Activated CD4-positive, alpha-beta T cell treated with anti-CD3 and anti-CD28 coated beads for 36 hours (primary cell): Measurements from ENCODE around the gene ASTN2. TPM values are rescaled to one million over a fixed set of nuclear protein-coding genes. Genes with fewer than 3 reads are reported as not detected.

ENCODE experiments used
- ATAC-seq: fragments of 200-7000 bp; cut with Tn5 transposase; one replicate; pipeline ENCODE4 v1.10.0; 2021; ENCODE audit warnings: mild to moderate bottlenecking, moderate library complexity
- CTCF ChIA-PET: fragments of 350-600 bp; sonication (Branson Sonifier 250); formaldehyde crosslinking; loops from one replicate; lab custom pipeline; 2021; ENCODE audit warnings: antibody characterized with exemption; lab: Charles Lee
- POLR2A ChIA-PET: fragments of 350-600 bp; sonication (Branson Sonifier 250); formaldehyde crosslinking; loops from one replicate; lab custom pipeline; 2021; ENCODE audit warnings: antibody characterized with exemption, inconsistent platforms; lab: Charles Lee
- DNase-seq: peaks from one replicate; pipeline ENCODE4 v3.0.0-alpha.2; 2020
- H3K27ac Mint-ChIP-seq: one replicate; pipeline ENCODE4 v1.8.0; 2021; ENCODE audit warnings: mixed read lengths
- H3K27me3 Mint-ChIP-seq: one replicate; pipeline ENCODE4 v1.8.0; 2021; ENCODE audit warnings: mixed read lengths
- H3K36me3 Mint-ChIP-seq: one replicate; pipeline ENCODE4 v1.8.0; 2021; ENCODE audit warnings: low read depth, mixed read lengths
- H3K4me1 Mint-ChIP-seq: one replicate; pipeline ENCODE4 v1.8.0; 2021; ENCODE audit warnings: mixed read lengths
- H3K4me3 Mint-ChIP-seq: one replicate; pipeline ENCODE4 v1.8.0; 2021; ENCODE audit warnings: mild to moderate bottlenecking, moderate library complexity, mixed read lengths
- H3K9me3 Mint-ChIP-seq: one replicate; pipeline ENCODE4 v1.8.0; 2021; ENCODE audit warnings: low read depth, mixed read lengths
- intact Hi-C, 2 experiments: fragments of 100-400 bp; cut with DNase I in 1 of 2; cut with micrococcal nuclease in 1 of 2; formaldehyde crosslinking; loops; one replicate each; pipeline versions ENCODE4 v1.14.2 to v1.15.1; 2022 to 2024; cut with DNase I, micrococcal nuclease
- total RNA-seq, 2 experiments: library from RNA; stranded (reverse); gene quantifications; one replicate each; pipeline ENCODE4 v1.2.3, GENCODE V29; 2021

ASTN2 gene
- total RNA-seq, 2 experiments from 2014 or later = 3.0 to 4.2 TPM

DNA sequence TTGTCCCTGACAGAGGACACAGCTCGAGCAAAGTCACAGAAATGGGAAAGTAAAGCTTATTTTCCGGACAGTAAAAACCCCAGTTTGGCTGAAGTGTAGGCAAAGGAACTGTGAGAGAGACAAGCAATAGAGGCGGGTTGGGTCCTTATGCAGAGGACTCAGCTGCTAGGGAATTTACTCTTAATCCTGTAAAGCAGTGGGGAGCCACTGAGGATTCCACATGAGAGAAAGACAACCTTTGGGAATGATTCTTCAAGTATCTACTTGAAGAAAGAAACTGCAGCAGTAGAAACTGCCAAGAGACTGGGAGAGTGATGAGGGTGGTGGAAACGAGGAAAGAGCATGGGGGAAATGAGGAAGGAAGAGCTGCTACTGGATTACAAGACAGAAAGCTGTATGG is 20.2 kb downstream of the ASTN2 start:
- no peaks in the 10 kb centered on the region for H3K4me1 Mint-ChIP-seq
- no peak for DNase-seq
- intact Hi-C loops = no loop called here
- ChIA-PET POLR2A (no interaction called here), CTCF (no interaction called here)
- H3K27ac Mint-ChIP-seq = no peak overlapping the region
- peaks cover 2% of the 10 kb centered on the region for H3K9me3 Mint-ChIP-seq
- H3K27me3 Mint-ChIP-seq = no peaks in the 10 kb centered on the region
- no peak for ATAC-seq
- no peak overlapping the region for H3K4me3 Mint-ChIP-seq
- H3K36me3 Mint-ChIP-seq = no peaks in the 10 kb centered on the region

- Mint-ChIP-seq H3K4me1 (no peaks in the 10 kb centered on the region), H3K27ac (no peak overlapping the region), H3K4me3 (no peak overlapping the region), H3K9me3 (peaks cover 2% of the 10 kb centered on the region), H3K27me3 (no peaks in the 10 kb centered on the region), H3K36me3 (no peaks in the 10 kb centered on the region)
- intact Hi-C loops = no loop called here
- ChIA-PET CTCF (no interaction called here), POLR2A (no interaction called here)
- DNase-seq = no peak
- ATAC-seq = no peak
Measured at GRCh38 chr9:117392992-117393391, 21.9 kb downstream of the ASTN2 start.

GRCh38 chr9:117387422-117387821 is 27.4 kb downstream of the ASTN2 start:
- Mint-ChIP-seq H3K36me3 (no peaks in the 10 kb centered on the region), H3K27me3 (peaks cover 2% of the 10 kb centered on the region), H3K9me3 (peaks cover 2% of the 10 kb centered on the region), H3K27ac (no peak overlapping the region), H3K4me1 (no peaks in the 10 kb centered on the region), H3K4me3 (no peak overlapping the region)
- intact Hi-C loops = no loop called here
- ChIA-PET CTCF (no interaction called here), POLR2A (no interaction called here)
- ATAC-seq = no peak
- no peak for DNase-seq

- CTCF ChIA-PET = no interaction called here
- Mint-ChIP-seq H3K27me3 (peaks cover 2% of the 10 kb centered on the region), H3K4me1 (no peaks in the 10 kb centered on the region), H3K27ac (no peak overlapping the region), H3K4me3 (no peak overlapping the region), H3K9me3 (peaks cover 2% of the 10 kb centered on the region), H3K36me3 (no peaks in the 10 kb centered on the region)
- intact Hi-C loops = no loop called here
- POLR2A ChIA-PET = no interaction called here
- DNase-seq (no peak), ATAC-seq (no peak)
Measured at GRCh38 chr9:117379341-117379740, 35.5 kb downstream of the ASTN2 start.

- Mint-ChIP-seq H3K9me3 (peaks cover 2% of the 10 kb centered on the region), H3K27me3 (peaks cover 6% of the 10 kb centered on the region), H3K36me3 (no peaks in the 10 kb centered on the region), H3K4me3 (no peak overlapping the region), H3K27ac (no peak overlapping the region), H3K4me1 (no peaks in the 10 kb centered on the region)
- intact Hi-C loops = no loop called here
- ChIA-PET CTCF (no interaction called here), POLR2A (no interaction called here)
- ATAC-seq (no peak), DNase-seq (no peak)
Measured at GRCh38 chr9:117377046-117377445, 37.8 kb downstream of the ASTN2 start.

DNA sequence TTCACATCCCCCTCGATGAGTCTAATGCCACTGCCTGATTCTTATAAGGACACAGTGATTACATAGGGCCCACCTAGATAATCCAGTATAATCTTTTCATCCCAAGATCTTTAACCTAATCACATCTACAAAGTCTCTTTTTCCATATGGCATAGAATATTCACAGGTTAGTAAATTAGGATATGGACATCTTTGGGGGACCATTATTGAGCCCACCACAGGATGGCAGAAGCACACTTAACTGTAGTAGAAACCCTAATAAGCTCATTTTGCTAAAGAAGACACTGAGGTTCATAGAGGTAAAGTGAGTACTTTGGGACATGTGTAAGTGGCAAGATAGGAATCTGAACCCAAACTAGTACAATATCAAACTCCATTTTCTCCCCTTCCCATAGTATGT is 38.9 kb downstream of the ASTN2 start:
- no peaks in the 10 kb centered on the region for H3K4me1 Mint-ChIP-seq
- H3K27me3 Mint-ChIP-seq = peaks cover 6% of the 10 kb centered on the region
- no peak overlapping the region for H3K4me3 Mint-ChIP-seq
- no peak overlapping the region for H3K27ac Mint-ChIP-seq
- peaks cover 2% of the 10 kb centered on the region for H3K9me3 Mint-ChIP-seq
- ChIA-PET POLR2A (no interaction called here), CTCF (no interaction called here)
- intact Hi-C loops = no loop called here
- ATAC-seq (no peak), DNase-seq (no peak)
- H3K36me3 Mint-ChIP-seq = no peaks in the 10 kb centered on the region

- H3K36me3 Mint-ChIP-seq = no peaks in the 10 kb centered on the region
- ATAC-seq (no peak), DNase-seq (no peak)
- intact Hi-C loops = no loop called here
- POLR2A ChIA-PET = no interaction called here
- peaks cover 2% of the 10 kb centered on the region for H3K9me3 Mint-ChIP-seq
- CTCF ChIA-PET = no interaction called here
- no peaks in the 10 kb centered on the region for H3K4me1 Mint-ChIP-seq
- H3K27me3 Mint-ChIP-seq = peaks cover 6% of the 10 kb centered on the region
- no peak overlapping the region for H3K4me3 Mint-ChIP-seq
- H3K27ac Mint-ChIP-seq = no peak overlapping the region
Measured at GRCh38 chr9:117374076-117374725, 40.7 kb downstream of the ASTN2 start.

- H3K9me3 Mint-ChIP-seq = no peaks in the 10 kb centered on the region
- H3K4me3 Mint-ChIP-seq = no peak overlapping the region
- ChIA-PET CTCF (no interaction called here), POLR2A (no interaction called here)
- H3K27ac Mint-ChIP-seq = no peak overlapping the region
- peaks cover 4% of the 10 kb centered on the region for H3K27me3 Mint-ChIP-seq
- intact Hi-C loops = no loop called here
- no peak for DNase-seq
- no peaks in the 10 kb centered on the region for H3K36me3 Mint-ChIP-seq
- ATAC-seq = no peak
- no peaks in the 10 kb centered on the region for H3K4me1 Mint-ChIP-seq
Measured at GRCh38 chr9:117368684-117369230, 46.1 kb downstream of the ASTN2 start.

DNA sequence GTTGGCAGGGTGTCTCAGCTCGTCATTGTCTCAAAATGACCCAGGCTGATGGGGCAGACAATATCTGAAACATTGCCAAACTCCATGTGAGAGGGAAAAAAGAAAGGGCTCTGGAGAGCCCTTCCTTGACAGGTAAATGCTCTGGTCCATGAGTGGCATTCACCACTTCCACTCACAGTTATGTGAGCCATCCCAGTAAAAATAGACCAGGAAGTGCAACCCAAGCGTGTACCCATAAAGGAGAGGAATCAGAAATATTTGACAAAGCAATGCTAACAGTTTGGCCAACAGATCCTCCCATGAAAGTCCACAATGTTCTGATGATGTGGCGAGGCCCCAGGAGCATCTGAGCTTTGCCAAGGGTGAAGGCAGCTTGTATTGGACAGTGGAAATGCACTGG is 49.4 kb downstream of the ASTN2 start:
- DNase-seq (no peak), ATAC-seq (no peak)
- Mint-ChIP-seq H3K27me3 (no peaks in the 10 kb centered on the region), H3K9me3 (peaks cover 2% of the 10 kb centered on the region), H3K27ac (no peak overlapping the region), H3K4me3 (no peak overlapping the region), H3K36me3 (no peaks in the 10 kb centered on the region), H3K4me1 (no peaks in the 10 kb centered on the region)
- POLR2A ChIA-PET = no interaction called here
- CTCF ChIA-PET = interaction anchor here (1.3 kb wide), 1 partner anchor 11 kb away, joined by 3 read pairs; no protein-coding TSS in a partner anchor
- intact Hi-C loops = no loop called here

GRCh38 chr9:117363006-117363405 is 51.9 kb downstream of the ASTN2 start:
- ChIA-PET POLR2A (no interaction called here), CTCF (no interaction called here)
- no peaks in the 10 kb centered on the region for H3K27me3 Mint-ChIP-seq
- no peak for ATAC-seq
- no peaks in the 10 kb centered on the region for H3K4me1 Mint-ChIP-seq
- H3K9me3 Mint-ChIP-seq = peaks cover 2% of the 10 kb centered on the region
- no peak for DNase-seq
- no peak overlapping the region for H3K27ac Mint-ChIP-seq
- intact Hi-C loops = no loop called here
- no peaks in the 10 kb centered on the region for H3K36me3 Mint-ChIP-seq
- no peak overlapping the region for H3K4me3 Mint-ChIP-seq

- CTCF ChIA-PET = no interaction called here
- Mint-ChIP-seq H3K9me3 (peaks cover 2% of the 10 kb centered on the region), H3K4me1 (no peaks in the 10 kb centered on the region), H3K36me3 (no peaks in the 10 kb centered on the region), H3K27me3 (no peaks in the 10 kb centered on the region), H3K4me3 (no peak overlapping the region), H3K27ac (no peak overlapping the region)
- POLR2A ChIA-PET = no interaction called here
- intact Hi-C loops = no loop called here
- ATAC-seq = no peak
- no peak for DNase-seq
Measured at GRCh38 chr9:117359910-117360309, 54.9 kb downstream of the ASTN2 start.

GRCh38 chr9:117355542-117355941 is 59.3 kb downstream of the ASTN2 start:
- intact Hi-C loops = no loop called here
- no peak overlapping the region for H3K27ac Mint-ChIP-seq

More at GRCh38 chr9:117355542-117355941, 59.3 kb downstream of the ASTN2 start:
- ChIA-PET CTCF (no interaction called here), POLR2A (no interaction called here)
- ATAC-seq (no peak), DNase-seq (no peak)
- no peaks in the 10 kb centered on the region for H3K4me1 Mint-ChIP-seq
- no peaks in the 10 kb centered on the region for H3K36me3 Mint-ChIP-seq
- H3K27me3 Mint-ChIP-seq = peaks cover 3% of the 10 kb centered on the region
- H3K9me3 Mint-ChIP-seq = no peaks in the 10 kb centered on the region
- H3K4me3 Mint-ChIP-seq = no peak overlapping the region
